Measurements from ENCODE around the gene FRS3.
A peak's percentile ranks its signal among the peaks of the same experiment; 100 is the strongest.

The FRS3 gene

DNA sequence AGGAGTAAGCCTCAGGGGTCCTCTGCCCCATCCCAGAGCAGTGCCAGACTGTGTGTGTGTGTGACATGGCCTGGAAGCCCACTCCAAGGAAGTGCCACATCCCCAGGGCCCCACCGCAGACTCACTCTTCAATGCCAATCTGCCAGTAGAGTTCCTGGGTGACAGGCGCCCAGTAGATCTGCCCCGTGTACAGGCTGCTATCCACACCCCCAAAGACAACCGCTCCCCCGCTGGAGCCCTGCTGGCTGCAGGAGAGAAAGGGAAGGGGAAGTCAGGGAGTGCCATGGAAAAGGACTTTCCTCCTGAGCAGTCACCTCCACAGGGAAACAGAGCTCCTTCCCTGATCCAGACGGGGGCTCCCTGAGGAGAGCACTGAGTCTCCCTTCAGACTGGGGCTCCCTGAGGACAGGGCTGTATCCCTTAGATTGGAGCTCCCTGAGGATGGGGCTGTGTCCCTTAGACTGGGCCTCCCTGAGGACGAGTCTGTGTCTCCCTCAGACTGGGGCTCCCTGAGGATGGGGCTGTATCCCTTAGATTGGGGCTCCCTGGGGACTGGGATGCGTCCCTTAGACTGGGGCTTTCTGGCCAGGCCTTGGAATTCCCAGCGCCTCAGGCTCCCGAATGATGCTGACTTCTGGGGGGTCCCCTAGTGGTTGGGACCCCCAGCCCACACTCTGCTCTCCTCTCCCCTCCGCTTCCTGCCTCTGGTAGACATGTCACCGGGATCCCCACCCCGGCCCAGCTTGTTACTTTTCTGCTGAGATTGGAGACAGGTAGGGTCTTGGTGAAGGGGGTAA lies 39.1 kb downstream of the FRS3 start:
- no peak for DNase-seq

DNA sequence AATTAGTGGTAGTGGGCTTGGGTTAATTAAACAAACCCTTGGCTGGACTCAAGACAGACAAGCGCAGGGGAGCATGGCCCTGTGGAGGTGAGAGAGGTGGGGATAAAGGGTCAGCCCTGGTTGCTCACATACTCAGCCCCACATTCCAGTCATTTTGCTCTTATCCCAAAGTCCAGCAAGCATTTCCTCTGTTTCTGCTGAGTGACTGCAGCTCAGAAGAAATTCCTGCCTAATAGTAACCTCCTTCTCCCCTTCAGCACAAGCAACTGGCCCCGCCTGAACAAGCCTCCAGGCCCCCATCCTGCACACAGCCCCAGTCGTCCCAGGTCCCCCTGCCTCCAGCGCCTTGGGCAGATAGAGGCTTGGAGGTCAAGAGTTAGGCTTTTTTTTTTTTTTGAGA lies 40.7 kb downstream of the FRS3 start:
- no peak for DNase-seq

GRCh38 chr6:41737591-41738130 lies 42.0 kb downstream of the FRS3 start:
- DNase-seq: no peak

DNA sequence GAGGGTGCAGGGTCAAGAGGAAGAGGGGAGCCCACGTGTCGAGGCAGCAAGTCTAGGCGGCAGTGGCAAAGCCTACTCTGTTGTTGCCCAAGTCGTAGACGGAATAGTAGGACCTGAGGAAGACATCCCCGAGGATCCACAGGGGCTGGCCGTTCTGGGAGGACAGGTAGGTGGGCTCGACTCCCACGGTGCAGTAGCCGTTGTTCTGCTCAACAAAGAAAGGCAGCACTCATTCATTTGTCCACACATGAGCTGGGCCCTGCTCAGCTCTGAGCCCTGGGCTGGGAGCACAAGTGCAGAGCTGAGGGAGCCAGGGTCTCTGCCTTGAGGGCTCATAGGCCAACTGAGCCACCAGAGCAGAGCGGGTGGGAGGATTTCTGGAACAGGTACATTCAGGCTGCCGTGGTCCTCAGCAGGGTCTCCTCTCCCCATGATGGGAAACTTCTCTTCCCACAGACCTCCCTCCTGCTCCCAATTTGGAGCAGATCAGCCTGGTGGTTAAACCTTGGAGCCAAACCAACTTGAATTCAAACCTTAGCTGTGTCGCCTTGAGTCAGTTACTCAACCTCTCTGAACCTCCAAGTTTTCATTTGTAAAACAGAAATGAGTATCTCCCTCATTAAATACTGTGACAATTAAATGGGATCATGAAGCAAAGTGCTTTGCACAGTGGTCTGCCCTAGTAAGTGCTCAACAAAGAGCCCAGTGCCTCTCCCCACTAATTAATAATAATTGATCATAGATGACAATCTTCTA lies 42.7 kb downstream of the FRS3 start:
- no peak for DNase-seq

- no peak for DNase-seq
Observed at GRCh38 chr6:41736186-41736733, 43.4 kb downstream of the FRS3 start.

DNA sequence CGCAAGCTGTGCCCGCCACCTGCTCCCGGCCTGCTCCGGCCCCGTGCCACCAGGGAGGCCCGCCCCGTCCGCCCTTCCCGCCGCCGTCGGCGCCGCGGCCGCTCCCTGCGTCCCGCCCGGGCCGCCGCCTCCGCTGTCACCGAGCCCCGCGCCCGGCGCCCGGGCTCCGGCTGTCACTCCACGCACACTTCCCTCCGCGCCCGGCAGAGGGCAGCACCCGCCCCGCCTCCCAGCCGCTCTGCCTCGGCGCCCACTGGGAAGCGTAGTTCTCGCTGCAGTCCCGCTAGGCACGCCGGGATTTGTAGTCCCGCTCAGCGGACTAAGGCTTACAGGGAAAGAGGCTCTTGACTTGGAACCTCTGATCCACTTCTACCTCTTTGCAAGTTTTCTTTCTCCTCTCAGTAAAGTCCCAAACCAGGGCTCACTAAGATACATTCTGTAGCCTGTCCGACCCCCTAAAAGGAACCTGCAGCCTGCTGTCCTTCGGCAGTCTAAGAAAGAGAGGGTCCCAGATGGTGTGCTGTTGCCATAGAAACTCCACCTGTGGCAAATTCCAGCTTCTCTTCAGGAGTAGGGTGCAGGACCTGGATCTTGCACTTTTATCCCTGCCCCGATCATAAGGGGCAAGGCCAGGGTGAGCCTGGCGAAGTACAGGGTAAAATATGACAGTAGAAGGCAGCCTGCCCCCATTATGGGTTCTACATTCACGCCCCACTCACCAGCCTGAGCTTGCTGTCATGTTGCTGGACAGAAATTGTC lies 44.1 kb downstream of the FRS3 start, which contains the start of gene TFEB:
TSS of gene TFEB (minus strand) at position 182 of the 759 bp plus-strand sequence. CDS start 44,395 bp downstream, outside the sequence.
- peak; percentile 86 for DNase-seq

DNA sequence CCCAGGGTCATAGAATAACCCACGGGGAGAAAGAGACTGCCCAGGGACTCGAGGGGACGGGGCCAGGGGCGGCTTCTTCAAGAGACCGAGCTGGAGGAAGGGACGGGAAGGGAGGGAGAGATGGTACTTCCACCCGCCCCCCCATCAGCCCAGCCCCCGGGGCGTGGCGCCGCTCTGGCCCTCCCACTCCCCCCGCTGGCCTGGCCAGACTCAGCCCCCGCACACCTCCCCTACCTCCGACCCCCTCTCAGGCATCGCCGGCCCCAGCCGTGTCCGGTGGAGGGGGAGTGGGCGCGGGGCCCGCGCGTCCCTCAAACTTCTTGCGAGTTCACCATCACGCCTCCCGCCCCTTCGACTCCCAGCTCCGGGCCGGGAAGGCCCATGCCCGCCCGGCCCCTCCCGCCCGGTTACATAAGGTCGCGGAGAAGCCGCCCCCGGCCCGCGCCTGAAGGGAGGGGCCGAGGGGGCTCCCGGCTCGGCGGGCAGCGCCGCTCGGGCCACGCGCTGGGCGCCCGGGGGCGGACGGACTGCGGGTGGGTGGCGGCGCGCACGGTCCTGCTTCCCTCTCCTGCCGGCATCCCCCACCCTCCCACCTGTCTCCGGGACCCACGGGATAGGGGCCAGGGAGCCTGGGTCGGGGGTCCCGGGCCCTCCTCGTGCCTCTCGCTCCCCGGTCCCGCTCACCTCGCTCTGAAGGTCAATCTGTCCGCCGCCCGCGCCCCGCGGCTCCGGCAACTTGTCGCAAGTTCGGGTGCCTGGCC lies 44.9 kb downstream of the FRS3 start:
- DNase-seq: peak; percentile 67

DNA sequence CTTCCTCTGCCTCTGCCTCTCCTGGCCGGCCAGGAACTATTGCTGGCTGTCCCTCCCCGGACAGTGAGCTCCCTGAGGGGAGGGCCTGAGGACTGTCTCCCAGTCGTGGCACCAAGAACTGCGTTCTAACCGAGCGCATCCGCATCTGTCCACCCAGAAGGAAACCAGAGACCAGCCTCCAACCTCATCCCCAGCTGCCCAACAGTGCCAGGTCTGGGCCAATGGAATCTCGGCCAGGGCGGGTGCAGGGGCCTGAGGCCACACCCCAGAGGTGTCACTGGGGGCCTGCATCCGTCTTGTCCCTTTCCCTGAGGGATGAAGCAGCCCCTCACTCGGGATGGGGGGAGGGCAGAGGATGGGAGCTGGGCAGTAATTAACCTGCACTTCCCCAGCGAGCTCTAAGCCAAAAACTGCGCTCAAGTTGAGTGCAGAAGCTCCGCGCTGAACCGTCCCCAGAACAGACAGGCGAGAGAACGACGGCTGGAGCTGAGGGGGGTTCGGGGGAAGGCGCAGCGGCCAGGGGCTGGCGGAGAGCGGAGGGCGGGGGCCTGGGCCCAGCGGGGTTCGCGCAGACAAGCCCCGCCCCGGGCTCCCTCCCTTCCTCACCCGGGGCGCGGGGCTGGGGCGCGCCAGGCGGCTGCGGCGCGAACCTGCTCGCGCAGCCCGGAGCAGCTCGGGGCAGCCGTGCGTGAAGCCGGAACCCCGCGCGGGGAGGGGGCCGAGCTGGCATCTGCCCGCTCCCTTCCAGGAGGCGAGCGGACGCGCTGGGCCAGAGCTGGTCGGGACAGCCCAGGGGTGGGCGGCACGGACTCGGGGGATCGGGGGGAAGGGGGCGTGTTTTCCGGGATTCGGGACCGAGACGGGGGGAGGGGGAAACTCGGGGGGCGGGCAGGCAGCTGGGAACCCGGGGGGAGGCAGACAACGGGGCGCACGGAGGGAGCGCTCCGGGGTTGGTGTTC lies 45.7 kb downstream of the FRS3 start:
- peak; percentile 85 for DNase-seq

DNA sequence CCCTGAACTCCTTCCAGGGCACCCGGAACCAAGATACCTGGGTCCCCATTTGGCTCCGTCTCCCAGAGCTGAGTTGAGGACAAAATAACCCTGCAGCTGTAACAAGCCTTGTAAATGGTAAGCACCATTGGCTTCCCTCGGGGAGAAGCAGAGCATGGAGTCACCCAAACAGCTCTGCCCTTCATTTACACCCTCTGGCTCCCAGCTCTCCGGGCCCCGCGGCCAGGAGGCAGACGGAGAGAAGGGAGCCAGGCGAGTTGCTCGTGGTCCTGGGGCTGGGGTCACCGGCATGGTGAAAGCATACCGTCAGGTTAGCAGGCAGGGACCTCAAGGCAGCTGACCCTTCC lies 46.4 kb downstream of the FRS3 start:
- DNase-seq: peak; percentile 31

GRCh38 chr6:41732591-41733359 lies 46.9 kb downstream of the FRS3 start:
- DNase-seq: peak; percentile 81

GRCh38 chr6:41732149-41732548 lies 47.6 kb downstream of the FRS3 start:
- DNase-seq: no peak

DNA sequence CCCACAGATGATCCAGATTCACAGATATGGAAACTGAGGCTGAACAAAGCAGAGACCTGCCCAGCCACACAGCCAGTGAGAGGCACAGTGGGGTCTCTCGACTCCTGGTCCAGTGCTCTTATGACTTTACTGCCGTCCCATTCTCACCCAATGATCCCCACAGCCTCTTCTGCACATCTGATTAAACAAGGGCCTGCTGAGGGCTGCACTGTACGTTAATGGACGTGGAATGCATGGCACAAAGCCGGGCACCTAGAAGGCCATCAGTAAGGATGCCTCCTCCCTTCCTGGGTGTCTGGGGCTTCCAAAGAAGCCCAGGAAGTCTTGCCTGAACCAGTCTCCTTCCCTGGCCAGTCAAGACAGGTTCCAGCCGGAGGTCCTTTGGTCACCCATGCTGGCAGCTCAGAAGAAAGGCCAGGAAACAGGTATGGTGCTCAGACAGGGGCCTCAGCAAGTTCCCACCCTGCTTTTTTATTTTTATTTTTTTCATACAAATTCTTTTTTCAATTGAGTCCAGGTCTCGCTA lies 48.1 kb downstream of the FRS3 start:
- no peak for DNase-seq

GRCh38 chr6:41730531-41731436 lies 48.9 kb downstream of the FRS3 start:
- no peak for DNase-seq

DNA sequence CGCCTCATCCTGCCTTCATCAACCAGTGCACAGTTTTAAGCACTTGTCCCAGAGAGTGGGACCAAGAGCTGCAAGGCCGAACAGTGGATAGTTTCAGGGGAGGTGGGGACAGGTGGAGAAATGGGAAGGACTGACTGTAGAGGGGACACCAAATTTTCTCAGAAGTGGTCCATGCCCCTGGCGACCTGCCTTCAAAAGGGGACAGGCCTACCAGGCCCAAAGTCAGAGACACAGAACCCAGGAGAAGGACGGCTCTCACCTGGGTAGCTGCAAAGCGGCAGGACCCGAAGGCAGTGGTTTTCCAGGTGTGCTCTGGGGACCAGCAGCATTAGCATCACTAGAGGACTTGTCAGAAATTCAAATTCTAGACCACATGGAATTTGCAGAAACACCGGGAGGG lies 50.1 kb downstream of the FRS3 start:
- no peak for DNase-seq

GRCh38 chr6:41728954-41729353 lies 50.7 kb downstream of the FRS3 start:
- DNase-seq: no peak

GRCh38 chr6:41728073-41728936 lies 51.4 kb downstream of the FRS3 start:
- DNase-seq: peak; percentile 98

GRCh38 chr6:41727705-41728072 lies 52.0 kb downstream of the FRS3 start:
- no peak for DNase-seq

DNA sequence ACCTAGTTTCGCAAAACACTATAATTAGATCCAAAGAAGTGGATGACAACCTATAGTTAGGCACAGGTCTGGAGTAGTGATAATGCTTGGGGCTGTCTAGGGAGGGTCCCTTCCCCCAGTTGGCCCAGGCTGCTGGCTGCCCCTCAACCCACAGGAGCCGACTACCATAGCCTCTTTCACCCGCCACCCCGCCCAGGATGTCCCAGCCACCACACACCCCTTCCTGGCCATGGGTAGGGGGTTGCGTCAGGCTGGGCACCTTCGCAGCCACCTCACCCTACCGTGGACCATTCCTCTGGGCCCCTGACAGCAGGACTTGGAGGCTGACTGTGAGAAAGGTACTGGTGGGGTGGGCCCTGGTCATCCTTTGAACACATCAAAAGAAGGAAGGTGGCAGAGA lies 52.8 kb downstream of the FRS3 start:
- no peak for DNase-seq

Measured in COR-L47 (cell line).